H1 (cell line): Measurements from ENCODE around the gene SNX2. TPM values are rescaled to one million over a fixed set of nuclear protein-coding genes. Genes with fewer than 3 reads are reported as not detected.

Experiments
- CTCF ChIA-PET: fragments of 300-600 bp; sonication (Branson Sonifier 250); formaldehyde crosslinking; loops from one replicate; lab custom pipeline; 2021; ENCODE audit not compliant: partially characterized antibody; lab: Charles Lee
- POLR2A ChIA-PET: fragments of 300-600 bp; sonication (Branson Sonifier 250); formaldehyde crosslinking; loops from one replicate; lab custom pipeline; 2021; ENCODE audit warnings: inconsistent platforms; ENCODE audit not compliant: partially characterized antibody; lab: Charles Lee
- DNase-seq, 2 experiments: peaks; one replicate each; pipeline versions ENCODE4 v3.0.0 to v3.0.0-alpha.2; 2010 to 2022; ENCODE audit warnings: low spot score in 2 of 2, low read depth in 1 of 2, mixed read lengths in 1 of 2
- FAIRE-seq: peaks from 2 replicates; lab custom pipeline; 2011; peaks lifted over from hg19 to GRCh38; lab: Jason Lieb, UNC
- H2AFZ ChIP-seq: 2 replicates; pipeline ENCODE4 v1.8.1; 2012; ENCODE audit warnings: low read length, inconsistent platforms
- H2AK5ac ChIP-seq: 2 replicates; pipeline ENCODE4 v1.6.1; 2013; ENCODE audit warnings: low read depth, low read length
- H2BK120ac ChIP-seq: replicated peaks from 2 replicates; pipeline ENCODE3; 2013; ENCODE audit warnings: low read depth, low read length, inconsistent platforms
- H2BK12ac ChIP-seq: 2 replicates; pipeline ENCODE4 v1.6.1; 2013; ENCODE audit warnings: low read depth, low read length
- H2BK15ac ChIP-seq: 2 replicates; pipeline ENCODE4 v1.6.1; 2013; ENCODE audit warnings: low read length
- H2BK20ac ChIP-seq: 2 replicates; pipeline ENCODE4 v1.6.1; 2013; ENCODE audit warnings: low read length
- H2BK5ac ChIP-seq: 2 replicates; pipeline ENCODE4 v1.6.1; 2013; ENCODE audit warnings: low read depth, low read length
- H3K14ac ChIP-seq: 2 replicates; pipeline ENCODE4 v1.6.1; 2013; ENCODE audit warnings: inconsistent platforms; ENCODE audit not compliant: insufficient read length
- H3K18ac ChIP-seq: 2 replicates; pipeline ENCODE4 v1.6.1; 2013; ENCODE audit warnings: low read length; ENCODE audit errors: extremely low read depth
- H3K23ac ChIP-seq: 2 replicates; pipeline ENCODE4 v1.6.1; 2013; ENCODE audit warnings: inconsistent platforms; ENCODE audit not compliant: insufficient read length
- H3K23me2 ChIP-seq: 2 replicates; pipeline ENCODE4 v1.6.1; 2013; ENCODE audit warnings: low read depth, low read length
- H3K27ac ChIP-seq: 2 replicates; pipeline ENCODE4 v1.6.1; 2011; ENCODE audit warnings: low read depth, low read length, inconsistent platforms
- H3K27me3 ChIP-seq, 4 experiments: replicated peaks in 1 of 4; 1 replicate in 1 of 4; 2 replicates in 3 of 4; pipeline versions ENCODE4 v1.6.1 to v1.8.1; 2011 to 2013; ENCODE audit warnings: low read length in 3 of 4, mild to moderate bottlenecking in 3 of 4, inconsistent platforms in 2 of 4, mixed read lengths in 2 of 4, moderate library complexity in 1 of 4; ENCODE audit not compliant: control insufficient read depth in 3 of 4, insufficient read depth in 3 of 4; ENCODE audit errors: extremely low read depth in 1 of 4
- H3K36me3 ChIP-seq, 4 experiments: 2 replicates each; pipeline versions ENCODE4 v1.6.1 to v1.8.1; 2011 to 2013; ENCODE audit warnings: mild to moderate bottlenecking in 4 of 4, low read length in 3 of 4, moderate library complexity in 2 of 4, control low read depth in 1 of 4, inconsistent platforms in 1 of 4; ENCODE audit not compliant: insufficient read depth in 4 of 4, control insufficient read depth in 2 of 4
- H3K4ac ChIP-seq: replicated peaks from 2 replicates; pipeline ENCODE3; 2013; ENCODE audit warnings: low read length, low read depth, mixed read lengths, inconsistent platforms; ENCODE audit not compliant: insufficient read length
- H3K4me1 ChIP-seq, 4 experiments: replicated peaks in 1 of 4; 1 replicate in 1 of 4; 2 replicates in 3 of 4; pipeline versions ENCODE4 v1.6.1 to v1.8.1; 2011 to 2013; ENCODE audit warnings: low read length in 3 of 4, inconsistent platforms in 2 of 4, mixed read lengths in 1 of 4; ENCODE audit not compliant: insufficient read depth in 4 of 4, control insufficient read depth in 3 of 4
- H3K4me2 ChIP-seq, 2 experiments: 2 replicates each; pipeline versions ENCODE4 v1.6.1 to v1.8.1; 2011 to 2013; ENCODE audit warnings: low read depth in 2 of 2, low read length in 2 of 2, control low read depth in 1 of 2, inconsistent platforms in 1 of 2, mild to moderate bottlenecking in 1 of 2; ENCODE audit not compliant: insufficient read depth in 1 of 2
- H3K4me3 ChIP-seq, 4 experiments: fragments of 200-600, 300-600 bp in 1 of 4; sonication (generic), shearing (Covaris generic), sonication (Bioruptor Twin) in 1 of 4; 2 replicates each; pipeline versions ENCODE4 v1.5.1 to v1.8.1; 2011 to 2016; ENCODE audit warnings: low read length in 4 of 4, low read depth in 3 of 4, control low read depth in 2 of 4, inconsistent platforms in 2 of 4, mild to moderate bottlenecking in 2 of 4, mixed read lengths in 1 of 4, moderate library complexity in 1 of 4; ENCODE audit not compliant: insufficient read depth in 2 of 4; ENCODE audit errors: extremely low read depth in 1 of 4
- H3K56ac ChIP-seq: replicated peaks from 2 replicates; pipeline ENCODE3; 2013; ENCODE audit warnings: low read depth, mild to moderate bottlenecking, mixed read lengths, low read length, inconsistent platforms; ENCODE audit not compliant: insufficient read length
- H3K79me1 ChIP-seq: 2 replicates; pipeline ENCODE4 v1.6.1; 2013; ENCODE audit warnings: low read depth, low read length, control low read depth
- H3K79me2 ChIP-seq, 2 experiments: 2 replicates each; pipeline versions ENCODE4 v1.6.1 to v1.8.1; 2012 to 2013; ENCODE audit warnings: low read length in 2 of 2, mild to moderate bottlenecking in 2 of 2, inconsistent platforms in 1 of 2; ENCODE audit not compliant: insufficient read depth in 2 of 2, control insufficient read depth in 1 of 2
- H3K9ac ChIP-seq, 4 experiments: replicated peaks in 1 of 4; 1 replicate in 1 of 4; 2 replicates in 3 of 4; pipeline versions ENCODE4 v1.6.1 to v1.8.1; 2011 to 2013; ENCODE audit warnings: low read depth in 3 of 4, low read length in 3 of 4, control low read depth in 2 of 4, mild to moderate bottlenecking in 2 of 4, moderate library complexity in 2 of 4, inconsistent platforms in 1 of 4; ENCODE audit errors: extremely low read depth in 1 of 4
- H3K9me3 ChIP-seq, 2 experiments: 2 replicates each; pipeline versions ENCODE4 v1.6.1 to v1.8.1; 2012 to 2013; ENCODE audit warnings: mild to moderate bottlenecking in 2 of 2, moderate library complexity in 2 of 2, control low read depth in 1 of 2, inconsistent platforms in 1 of 2, low read depth in 1 of 2, low read length in 1 of 2, mixed read lengths in 1 of 2; ENCODE audit not compliant: insufficient read depth in 2 of 2
- H4K20me1 ChIP-seq, 2 experiments: replicated peaks in 1 of 2; 2 replicates each; pipeline versions ENCODE3 to v1.8.1; 2011 to 2013; ENCODE audit warnings: inconsistent platforms in 2 of 2, low read length in 2 of 2, mild to moderate bottlenecking in 1 of 2; ENCODE audit not compliant: insufficient read depth in 2 of 2, control insufficient read depth in 1 of 2
- H4K5ac ChIP-seq: 2 replicates; pipeline ENCODE4 v1.6.1; 2013; ENCODE audit warnings: low read length, low read depth, mixed read lengths, inconsistent platforms; ENCODE audit not compliant: insufficient read length
- H4K8ac ChIP-seq: 2 replicates; pipeline ENCODE4 v1.8.0; 2013; ENCODE audit warnings: mild to moderate bottlenecking, moderate library complexity, low read length, inconsistent platforms; ENCODE audit not compliant: insufficient read depth; ENCODE audit errors: extremely low read depth
- H4K91ac ChIP-seq: replicated peaks from 2 replicates; pipeline ENCODE3; 2013; ENCODE audit warnings: low read length, mixed read lengths, inconsistent platforms; ENCODE audit not compliant: insufficient read length
- CHD1 ChIP-seq: IDR thresholded peaks from 2 replicates; pipeline ENCODE4 v1.6.1; 2012; ENCODE audit warnings: low read depth, low read length, improper control_type of control experiment
- CREB1 ChIP-seq: IDR thresholded peaks from 2 replicates; pipeline ENCODE4 v1.6.1; 2012; ENCODE audit warnings: inconsistent platforms
- EGR1 ChIP-seq: IDR thresholded peaks from 2 replicates; pipeline ENCODE4 v1.6.1; 2011; ENCODE audit warnings: low read depth, low read length, borderline replicate concordance
- EP300 ChIP-seq, 2 experiments: IDR thresholded peaks; 1 replicate in 1 of 2; 2 replicates in 1 of 2; pipeline ENCODE4 v1.6.1; 2011 to 2012; ENCODE audit warnings: low read depth in 2 of 2, low read length in 2 of 2, mild to moderate bottlenecking in 2 of 2, borderline replicate concordance in 1 of 2, inconsistent platforms in 1 of 2, moderate library complexity in 1 of 2
- HDAC6 ChIP-seq: IDR thresholded peaks from one replicate; pipeline ENCODE4 v1.7.1; 2012; ENCODE audit warnings: low read depth, mild to moderate bottlenecking, inconsistent platforms, low read length, moderate library complexity
- JUN ChIP-seq: IDR thresholded peaks from 2 replicates; pipeline ENCODE4 v1.6.1; 2011; ENCODE audit warnings: low read depth, mild to moderate bottlenecking, improper control_type of control experiment, low read length
- KDM4A ChIP-seq: IDR thresholded peaks from one replicate; pipeline ENCODE4 v1.7.1; 2012; ENCODE audit warnings: low read depth, mild to moderate bottlenecking, moderate library complexity, low read length, inconsistent platforms; ENCODE audit not compliant: severe bottlenecking
- RBBP5 ChIP-seq: IDR thresholded peaks from 2 replicates; pipeline ENCODE4 v1.7.1; 2012; ENCODE audit warnings: low read depth, mild to moderate bottlenecking, inconsistent platforms, low read length, moderate library complexity, borderline replicate concordance
- RFX5 ChIP-seq: IDR thresholded peaks from 2 replicates; pipeline ENCODE4 v1.6.1; 2011; ENCODE audit warnings: low read depth, low read length, improper control_type of control experiment, borderline replicate concordance
- SAP30 ChIP-seq: fragments of 300-600 bp; sonication (generic); IDR thresholded peaks from 2 replicates; pipeline ENCODE4 v1.7.1; 2012; ENCODE audit warnings: low read length, moderate library complexity, mild to moderate bottlenecking, inconsistent platforms; ENCODE audit not compliant: insufficient read depth, insufficient replicate concordance
- SIRT6 ChIP-seq: IDR thresholded peaks from one replicate; pipeline ENCODE4 v1.7.1; 2012; ENCODE audit warnings: low read length, inconsistent platforms
- TAF7 ChIP-seq: optimal IDR thresholded peaks from 2 replicates; pipeline ENCODE3; 2011; ENCODE audit warnings: low read depth, mild to moderate bottlenecking, inconsistent platforms, low read length, moderate library complexity, borderline replicate concordance
- ZNF274 ChIP-seq: IDR thresholded peaks from 2 replicates; pipeline ENCODE4 v1.7.0; 2012; ENCODE audit warnings: low read length, borderline replicate concordance; ENCODE audit errors: extremely low read depth
- WGBS, 2 experiments: shearing (Covaris generic) in 1 of 2; methylation state at CpG; one replicate each; pipeline versions ENCODE4 v1.1.6 to v1.1.7; 2013 to 2015; ENCODE audit warnings: low lambda C conversion rate in 2 of 2, mixed read lengths in 2 of 2, inconsistent platforms in 1 of 2, low coverage in 1 of 2, missing lambda C conversion rate in 1 of 2; ENCODE audit not compliant: insufficient replicate concordance in 2 of 2, insufficient coverage in 1 of 2, insufficient read length in 1 of 2; ENCODE audit errors: extremely low coverage in 1 of 2, missing lambda C conversion rate in 1 of 2; 5-methylcytosine and 5-hydroxymethylcytosine counted together
- polyA plus RNA-seq, 7 experiments: library from polyadenylated mRNA; depleted of rRNA in 3 of 7; stranded (reverse) in 5 of 7; unstranded in 2 of 7; fragments of >200 nt in 5 of 7; fragments of 200-250 nt in 2 of 7; gene quantifications; 1 replicate in 5 of 7; 2 replicates in 1 of 7; 4 replicates in 1 of 7; pipeline versions ENCODE4 v1.2.1 to v1.2.3, GENCODE V29; 2011 to 2013; ENCODE audit warnings: missing spikeins in 2 of 7, mixed read lengths in 2 of 7
- total RNA-seq: library from RNA; stranded (reverse); fragmentation: NEBNext Ultra II Directional; extraction: Animal tissue kit (Norgen Biotek cat#: 25700); gene quantifications from 2 replicates; pipeline ENCODE4 v1.2.1, GENCODE V29; 2021
- TF ChIP-seq, protein P1 (sequence below): IDR thresholded peaks from 2 replicates; pipeline ENCODE4 v1.6.1; 2011; ENCODE audit warnings: low read length, improper control_type of control experiment

Gene SNX2
- total and polyA plus RNA-seq, 2 of the 8 experiments (the other 6 are each of a cell fraction or from before 2014, with no cell fraction given), result 51.0 to 61.2 TPM

DNA sequence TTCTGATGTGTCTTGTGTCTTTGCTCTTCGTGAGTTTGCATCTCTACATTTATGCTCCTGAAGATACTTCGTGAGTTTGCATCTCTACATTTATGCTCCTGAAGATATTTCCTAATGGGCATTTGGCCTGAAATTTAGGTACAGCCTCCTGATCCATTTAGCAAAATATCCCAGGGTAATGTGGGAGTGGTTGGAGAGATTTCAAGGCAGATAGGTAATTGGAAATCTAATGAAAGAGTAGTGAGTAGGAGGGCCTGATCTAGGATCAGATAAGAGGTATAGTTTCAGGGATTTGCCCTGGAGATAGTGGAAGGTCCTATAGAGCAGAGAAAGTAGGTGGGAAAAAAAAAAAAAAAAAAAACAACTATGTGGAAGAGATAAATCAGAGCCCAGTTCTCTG is 14.6 kb upstream of the SNX2 start:
- H3K4me2 ChIP-seq, result no peak overlapping the region
- no peak overlapping the region for H2BK15ac ChIP-seq
- H2BK12ac ChIP-seq, result no peak overlapping the region
- CTCF ChIA-PET, result interaction anchor here (0.8 kb wide), 1 partner anchor 35 kb away, joined by 4 read pairs; no protein-coding TSS in a partner anchor
- H4K20me1 ChIP-seq, result no peaks in the 10 kb centered on the region
- no peak overlapping the region for H3K18ac ChIP-seq
- WGBS, 2 experiments, result 76% methylated on average over 2 of the region's 2 CpGs; no CpG with 5 or more reads in 1 of the 2 experiments
- no peak overlapping the region for H3K14ac ChIP-seq
- FAIRE-seq (no peak), DNase-seq (no peak)
- no peaks in the 10 kb centered on the region for H3K9me3 ChIP-seq
- no peaks in the 10 kb centered on the region for H3K79me1 ChIP-seq
- no peak overlapping the region for H2AFZ ChIP-seq
- no peak overlapping the region for H2BK5ac ChIP-seq
- H3K23me2 ChIP-seq, result no peaks in the 10 kb centered on the region
- no peak overlapping the region for H3K9ac ChIP-seq
- H2BK120ac ChIP-seq, result no peak overlapping the region
- H3K4me3 ChIP-seq, result no peak overlapping the region
- H3K27me3 ChIP-seq, result no peaks in the 10 kb centered on the region
- no peak overlapping the region for H4K8ac ChIP-seq
- H2BK20ac ChIP-seq, result no peak overlapping the region
- no peaks in the 10 kb centered on the region for H3K36me3 ChIP-seq
- peaks cover 0 to 3% (median 0%) of the 10 kb centered on the region in 4 experiments; a peak in 2 of 7 replicates for H3K4me1 ChIP-seq
- H3K27ac ChIP-seq, result no peak overlapping the region
- no peak overlapping the region for H3K23ac ChIP-seq
- H3K56ac ChIP-seq, result no peak overlapping the region
- POLR2A ChIA-PET, result no interaction called here
- no peak overlapping the region for H2AK5ac ChIP-seq
- no peak overlapping the region for H3K4ac ChIP-seq
- H3K79me2 ChIP-seq, result no peaks in the 10 kb centered on the region
- H4K5ac ChIP-seq, result no peak overlapping the region
- no peak overlapping the region for H4K91ac ChIP-seq
- TF ChIP-seq JUN (no peak), ZNF274 (no peak), SAP30 (no peak), SIRT6 (no peak), CHD1 (no peak), KDM4A (no peak), HDAC6 (no peak), CREB1 (no peak), EP300 (IDR thresholded peaks at IDR 0.05; ENCODE audit: borderline replicate concordance in 1 of 2, low read depth in 2 of 2, low read length in 2 of 2) (no peak), RBBP5 (no peak), TAF7 (no peak), EGR1 (no peak), RFX5 (no peak)
- TF ChIP-seq, protein P1, sequence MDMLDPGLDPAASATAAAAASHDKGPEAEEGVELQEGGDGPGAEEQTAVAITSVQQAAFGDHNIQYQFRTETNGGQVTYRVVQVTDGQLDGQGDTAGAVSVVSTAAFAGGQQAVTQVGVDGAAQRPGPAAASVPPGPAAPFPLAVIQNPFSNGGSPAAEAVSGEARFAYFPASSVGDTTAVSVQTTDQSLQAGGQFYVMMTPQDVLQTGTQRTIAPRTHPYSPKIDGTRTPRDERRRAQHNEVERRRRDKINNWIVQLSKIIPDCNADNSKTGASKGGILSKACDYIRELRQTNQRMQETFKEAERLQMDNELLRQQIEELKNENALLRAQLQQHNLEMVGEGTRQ, result no peak
